Measurements from ENCODE around the gene ASF1A.

DNA sequence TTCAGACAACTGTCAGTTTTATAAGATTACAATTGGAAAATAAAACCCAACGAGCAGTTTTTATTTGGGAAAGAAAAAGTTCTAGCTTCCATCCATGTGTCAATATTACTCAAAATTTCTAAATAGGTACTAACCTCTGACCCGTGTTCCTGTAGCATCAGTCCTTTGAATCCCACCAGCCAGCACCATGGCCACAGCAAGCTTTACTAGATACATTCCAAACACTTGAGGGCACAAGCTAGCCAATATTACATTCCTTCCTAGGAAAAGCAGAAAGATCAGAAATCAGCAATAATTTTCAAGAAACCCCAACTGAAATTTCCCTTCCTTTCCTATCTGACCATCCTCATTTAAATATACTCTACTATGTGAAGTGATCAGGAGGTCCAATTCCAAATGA, 19.2 kb downstream of the ASF1A start:
- TF ChIP-seq, protein P1, sequence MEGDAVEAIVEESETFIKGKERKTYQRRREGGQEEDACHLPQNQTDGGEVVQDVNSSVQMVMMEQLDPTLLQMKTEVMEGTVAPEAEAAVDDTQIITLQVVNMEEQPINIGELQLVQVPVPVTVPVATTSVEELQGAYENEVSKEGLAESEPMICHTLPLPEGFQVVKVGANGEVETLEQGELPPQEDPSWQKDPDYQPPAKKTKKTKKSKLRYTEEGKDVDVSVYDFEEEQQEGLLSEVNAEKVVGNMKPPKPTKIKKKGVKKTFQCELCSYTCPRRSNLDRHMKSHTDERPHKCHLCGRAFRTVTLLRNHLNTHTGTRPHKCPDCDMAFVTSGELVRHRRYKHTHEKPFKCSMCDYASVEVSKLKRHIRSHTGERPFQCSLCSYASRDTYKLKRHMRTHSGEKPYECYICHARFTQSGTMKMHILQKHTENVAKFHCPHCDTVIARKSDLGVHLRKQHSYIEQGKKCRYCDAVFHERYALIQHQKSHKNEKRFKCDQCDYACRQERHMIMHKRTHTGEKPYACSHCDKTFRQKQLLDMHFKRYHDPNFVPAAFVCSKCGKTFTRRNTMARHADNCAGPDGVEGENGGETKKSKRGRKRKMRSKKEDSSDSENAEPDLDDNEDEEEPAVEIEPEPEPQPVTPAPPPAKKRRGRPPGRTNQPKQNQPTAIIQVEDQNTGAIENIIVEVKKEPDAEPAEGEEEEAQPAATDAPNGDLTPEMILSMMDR (conservative IDR thresholded peaks at IDR 0.05; ENCODE audit: low read length) = no peak
- TF ChIP-seq EZH2phosphoT487 (IDR thresholded peaks at IDR 0.05; ENCODE audit: borderline replicate concordance, low read depth, low read length) = no peak
